CD14-positive monocyte (primary cell): ENCODE measurements around the gene TMEM42. TPM values are rescaled to one million over a fixed set of nuclear protein-coding genes. Genes with fewer than 3 reads are reported as not detected.

ENCODE experiments used
- DNase-seq, 3 donors: peaks; one replicate each; pipeline ENCODE4 v3.0.0-alpha.2; 2011 to 2022
- H2AFZ ChIP-seq: 2 replicates; pipeline ENCODE4 v1.6.0; 2012; ENCODE audit warnings: mild to moderate bottlenecking, low read depth, low read length, inconsistent platforms; ENCODE audit not compliant: insufficient read depth, poor library complexity, severe bottlenecking
- H3K27ac ChIP-seq, 2 donors: 1 replicate in 1 of 2; 2 replicates in 1 of 2; pipeline ENCODE4 v1.5.1; 2012 to 2013; ENCODE audit warnings: low read length in 2 of 2, control low read depth in 1 of 2, inconsistent platforms in 1 of 2, low read depth in 1 of 2, mild to moderate bottlenecking in 1 of 2
- H3K27me3 ChIP-seq, 2 donors: one replicate each; pipeline versions ENCODE4 v1.6.0 to v1.6.1; 2011 to 2013; ENCODE audit warnings: low read length in 2 of 2; ENCODE audit not compliant: control insufficient read depth in 2 of 2, insufficient read depth in 2 of 2
- H3K36me3 ChIP-seq, 2 donors: replicated peaks in 1 of 2; 1 replicate in 1 of 2; 2 replicates in 1 of 2; pipeline versions ENCODE4 v1.5.1 to v1.6.1; 2012 to 2013; ENCODE audit warnings: low read length in 2 of 2, control low read depth in 1 of 2, inconsistent platforms in 1 of 2, mild to moderate bottlenecking in 1 of 2; ENCODE audit not compliant: insufficient read depth in 2 of 2, control insufficient read depth in 1 of 2
- H3K4me1 ChIP-seq, 2 donors: 1 replicate in 1 of 2; 2 replicates in 1 of 2; pipeline versions ENCODE4 v1.5.1 to v1.6.1; 2012 to 2013; ENCODE audit warnings: low read length in 2 of 2, control low read depth in 1 of 2, inconsistent platforms in 1 of 2, mild to moderate bottlenecking in 1 of 2, moderate library complexity in 1 of 2; ENCODE audit not compliant: insufficient read depth in 2 of 2, control insufficient read depth in 1 of 2
- H3K4me2 ChIP-seq: replicated peaks from 2 replicates; pipeline ENCODE3; 2012; ENCODE audit warnings: low read length, moderate library complexity, mild to moderate bottlenecking; ENCODE audit not compliant: poor library complexity, severe bottlenecking; ENCODE audit errors: extremely low read depth
- H3K4me3 ChIP-seq, 3 experiments: fragments of 200-600 bp in 1 of 3; sonication (generic) in 1 of 3; replicated peaks in 1 of 3; 1 replicate in 2 of 3; 2 replicates in 1 of 3; pipeline ENCODE4 v1.5.1; 2011 to 2013; ENCODE audit warnings: low read length in 3 of 3, mild to moderate bottlenecking in 3 of 3, control low read depth in 2 of 3, low read depth in 2 of 3, inconsistent platforms in 1 of 3, moderate library complexity in 1 of 3
- H3K79me2 ChIP-seq: 2 replicates; pipeline ENCODE4 v1.6.0; 2012; ENCODE audit warnings: mild to moderate bottlenecking, control low read depth, inconsistent platforms, low read length, moderate library complexity; ENCODE audit not compliant: insufficient read depth
- H3K9ac ChIP-seq: 2 replicates; pipeline ENCODE4 v1.6.0; 2017; ENCODE audit warnings: low read length, mild to moderate bottlenecking; ENCODE audit not compliant: insufficient read depth, poor library complexity, severe bottlenecking
- H3K9me3 ChIP-seq, 2 donors: replicated peaks in 1 of 2; 1 replicate in 1 of 2; 2 replicates in 1 of 2; pipeline versions ENCODE4 v1.5.1 to v1.6.1; 2012 to 2013; ENCODE audit warnings: low read length in 2 of 2, control low read depth in 1 of 2; ENCODE audit not compliant: control insufficient read depth in 1 of 2, insufficient read depth in 1 of 2
- H4K20me1 ChIP-seq: 2 replicates; pipeline ENCODE4 v1.6.0; 2012; ENCODE audit warnings: mild to moderate bottlenecking, low read length, control low read depth, moderate library complexity; ENCODE audit not compliant: insufficient read depth
- H3K27ac Mint-ChIP-seq, 7 donors: one replicate each; pipeline ENCODE4 v1.8.0; 2020; ENCODE audit warnings: mild to moderate bottlenecking in 7 of 7, mixed read lengths in 7 of 7, moderate library complexity in 6 of 7, inconsistent platforms in 2 of 7
- H3K27me3 Mint-ChIP-seq, 3 donors: one replicate each; pipeline ENCODE4 v1.8.0; 2021 to 2022; ENCODE audit warnings: low read depth in 3 of 3, mild to moderate bottlenecking in 3 of 3, mixed read lengths in 3 of 3, moderate library complexity in 3 of 3, inconsistent platforms in 1 of 3
- H3K36me3 Mint-ChIP-seq, 2 donors: one replicate each; pipeline ENCODE4 v1.8.0; 2020; ENCODE audit warnings: mixed read lengths in 2 of 2, inconsistent platforms in 1 of 2, mild to moderate bottlenecking in 1 of 2
- H3K4me1 Mint-ChIP-seq: one replicate; pipeline ENCODE4 v1.8.0; 2020; ENCODE audit warnings: mild to moderate bottlenecking, mixed read lengths
- H3K4me3 Mint-ChIP-seq, 2 donors: one replicate each; pipeline ENCODE4 v1.8.0; 2020; ENCODE audit warnings: mild to moderate bottlenecking in 2 of 2, mixed read lengths in 2 of 2, moderate library complexity in 1 of 2
- H3K9me3 Mint-ChIP-seq, 7 donors: one replicate each; pipeline ENCODE4 v1.8.0; 2020 to 2022; ENCODE audit warnings: mixed read lengths in 7 of 7, mild to moderate bottlenecking in 6 of 7, moderate library complexity in 6 of 7, inconsistent platforms in 2 of 7
- WGBS: methylation state at CpG from one replicate; pipeline ENCODE4 v1.1.5; 2013; ENCODE audit warnings: missing lambda C conversion rate; ENCODE audit not compliant: insufficient coverage; 5-methylcytosine and 5-hydroxymethylcytosine counted together
- intact Hi-C, 2 donors: fragments of 100-400 bp; cut with micrococcal nuclease; formaldehyde crosslinking; loops; one replicate each; pipeline versions ENCODE4 v1.15.0 to v1.15.1; 2023
- polyA plus RNA-seq, 3 donors: library from polyadenylated mRNA; depleted of rRNA in 1 of 3; unstranded in 2 of 3; stranded (reverse) in 1 of 3; fragments of 300-500 nt in 2 of 3; fragments of >200 nt in 1 of 3; fragmentation: Illumina TruSeq in 2 of 3; gene quantifications; 1 replicate in 2 of 3; 2 replicates in 1 of 3; pipeline ENCODE4 v1.2.3, GENCODE V29; 2012 to 2021
- TF ChIP-seq, protein P1 (sequence below): fragments of 200-600 bp; IDR thresholded peaks from one replicate; pipeline ENCODE4 v1.8.0; 2022; ENCODE audit warnings: antibody characterized with exemption, mild to moderate bottlenecking

The TMEM42 gene
- polyA plus RNA-seq, 3 donors: 16.2 to 31.2 (median 27.5) TPM

DNA sequence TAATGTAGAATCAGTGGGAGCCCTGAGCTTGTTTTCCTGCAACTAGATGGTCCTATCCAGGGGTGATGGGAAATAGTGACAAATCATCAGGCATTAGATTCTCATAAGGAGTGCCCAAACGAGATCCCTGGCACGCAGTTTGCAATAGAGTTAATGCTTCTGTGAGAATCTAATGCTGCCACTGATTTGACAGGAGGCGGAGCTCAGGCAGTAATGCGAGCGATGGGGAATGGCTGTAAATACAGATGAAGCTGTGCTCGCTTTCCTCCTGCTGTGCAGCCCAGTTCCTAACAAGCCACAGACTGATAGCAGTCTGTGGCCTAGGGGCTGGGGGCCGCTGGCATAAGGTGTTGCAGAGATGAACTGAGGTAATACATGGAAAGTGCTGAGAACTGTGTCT is 28.3 kb upstream of the TMEM42 start:
- H3K9ac ChIP-seq: no peak overlapping the region
- H3K4me1 Mint-ChIP-seq: no peaks in the 10 kb centered on the region
- H3K27me3 Mint-ChIP-seq: peaks cover 0 to 2% (median 0%) of the 10 kb centered on the region in 3 donors
- H3K79me2 ChIP-seq: no peaks in the 10 kb centered on the region
- DNase-seq: no peak
- WGBS: 99% methylated on average over 6 of the region's 7 CpGs
- no peak overlapping the region for H3K4me3 ChIP-seq
- no peaks in the 10 kb centered on the region for H3K27me3 ChIP-seq
- no peak overlapping the region for H3K4me3 Mint-ChIP-seq
- intact Hi-C loops: no loop called here
- peaks cover 63 to 86% of the 10 kb centered on the region in 2 donors for H3K36me3 Mint-ChIP-seq
- no peak overlapping the region for H3K27ac ChIP-seq
- no peaks in the 10 kb centered on the region for H4K20me1 ChIP-seq
- TF ChIP-seq, protein P1, sequence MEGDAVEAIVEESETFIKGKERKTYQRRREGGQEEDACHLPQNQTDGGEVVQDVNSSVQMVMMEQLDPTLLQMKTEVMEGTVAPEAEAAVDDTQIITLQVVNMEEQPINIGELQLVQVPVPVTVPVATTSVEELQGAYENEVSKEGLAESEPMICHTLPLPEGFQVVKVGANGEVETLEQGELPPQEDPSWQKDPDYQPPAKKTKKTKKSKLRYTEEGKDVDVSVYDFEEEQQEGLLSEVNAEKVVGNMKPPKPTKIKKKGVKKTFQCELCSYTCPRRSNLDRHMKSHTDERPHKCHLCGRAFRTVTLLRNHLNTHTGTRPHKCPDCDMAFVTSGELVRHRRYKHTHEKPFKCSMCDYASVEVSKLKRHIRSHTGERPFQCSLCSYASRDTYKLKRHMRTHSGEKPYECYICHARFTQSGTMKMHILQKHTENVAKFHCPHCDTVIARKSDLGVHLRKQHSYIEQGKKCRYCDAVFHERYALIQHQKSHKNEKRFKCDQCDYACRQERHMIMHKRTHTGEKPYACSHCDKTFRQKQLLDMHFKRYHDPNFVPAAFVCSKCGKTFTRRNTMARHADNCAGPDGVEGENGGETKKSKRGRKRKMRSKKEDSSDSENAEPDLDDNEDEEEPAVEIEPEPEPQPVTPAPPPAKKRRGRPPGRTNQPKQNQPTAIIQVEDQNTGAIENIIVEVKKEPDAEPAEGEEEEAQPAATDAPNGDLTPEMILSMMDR: no peak
- peaks cover 59 to 85% of the 10 kb centered on the region in 2 donors for H3K36me3 ChIP-seq
- H3K9me3 ChIP-seq: peaks cover 24 to 30% of the 10 kb centered on the region in 2 donors
- H3K4me1 ChIP-seq: no peaks in the 10 kb centered on the region
- no peak overlapping the region for H2AFZ ChIP-seq
- H3K4me2 ChIP-seq: no peak overlapping the region
- peaks cover 14 to 25% (median 21%) of the 10 kb centered on the region in 7 donors for H3K9me3 Mint-ChIP-seq
- no peak overlapping the region for H3K27ac Mint-ChIP-seq

DNA sequence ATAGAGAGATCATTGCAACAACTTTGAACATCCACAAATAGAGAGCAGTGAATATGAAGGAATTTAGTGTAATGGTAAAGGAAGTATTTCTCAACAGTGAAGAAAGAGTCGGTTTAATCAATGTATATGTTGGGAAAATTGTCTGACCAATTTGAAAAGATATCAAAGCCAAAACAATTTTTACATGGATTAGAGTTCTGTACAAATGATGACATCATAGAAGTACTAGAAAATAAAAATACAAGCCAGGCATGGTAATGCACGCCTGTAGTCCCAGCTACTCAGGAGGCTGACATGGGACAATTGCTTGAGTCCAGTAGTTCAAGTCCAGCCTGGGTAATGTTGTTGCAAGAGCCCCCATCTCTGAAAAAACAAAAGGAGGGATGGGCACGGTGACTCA is 26.0 kb upstream of the TMEM42 start:
- peaks cover 54 to 94% of the 10 kb centered on the region in 2 donors for H3K36me3 ChIP-seq
- no peak overlapping the region for H3K4me3 Mint-ChIP-seq
- peaks cover 14 to 25% (median 21%) of the 10 kb centered on the region in 7 donors for H3K9me3 Mint-ChIP-seq
- no peak for DNase-seq
- no peaks in the 10 kb centered on the region for H4K20me1 ChIP-seq
- 100% methylated on average over 1 of the region's 3 CpGs for WGBS
- no peak overlapping the region for H3K4me2 ChIP-seq
- H3K27me3 Mint-ChIP-seq: peaks cover 0 to 2% (median 0%) of the 10 kb centered on the region in 3 donors
- no peak overlapping the region for H3K27ac ChIP-seq
- no peak overlapping the region for H3K27ac Mint-ChIP-seq
- no peaks in the 10 kb centered on the region for H3K79me2 ChIP-seq
- H3K4me3 ChIP-seq: no peak overlapping the region
- H3K4me1 Mint-ChIP-seq: no peaks in the 10 kb centered on the region
- no peak overlapping the region for H2AFZ ChIP-seq
- peaks cover 64 to 88% of the 10 kb centered on the region in 2 donors for H3K36me3 Mint-ChIP-seq
- intact Hi-C loops: no loop called here
- TF ChIP-seq, protein P1: no peak
- H3K4me1 ChIP-seq: no peaks in the 10 kb centered on the region
- no peaks in the 10 kb centered on the region for H3K27me3 ChIP-seq
- no peak overlapping the region for H3K9ac ChIP-seq
- H3K9me3 ChIP-seq: peaks cover 24 to 30% of the 10 kb centered on the region in 2 donors
